Measurements from ENCODE around the gene IER3. TPM values are rescaled to one million over a fixed set of nuclear protein-coding genes. Genes with fewer than 3 reads are reported as not detected.
A peak's percentile ranks its signal among the peaks of the same experiment; 100 is the strongest.

IER3 gene
- total and polyA plus RNA-seq, 9 of the 15 experiments (the other 6 are each of a cell fraction or from before 2014, with no cell fraction given): 1.5 to 30.0 (median 11.5) TPM

DNA sequence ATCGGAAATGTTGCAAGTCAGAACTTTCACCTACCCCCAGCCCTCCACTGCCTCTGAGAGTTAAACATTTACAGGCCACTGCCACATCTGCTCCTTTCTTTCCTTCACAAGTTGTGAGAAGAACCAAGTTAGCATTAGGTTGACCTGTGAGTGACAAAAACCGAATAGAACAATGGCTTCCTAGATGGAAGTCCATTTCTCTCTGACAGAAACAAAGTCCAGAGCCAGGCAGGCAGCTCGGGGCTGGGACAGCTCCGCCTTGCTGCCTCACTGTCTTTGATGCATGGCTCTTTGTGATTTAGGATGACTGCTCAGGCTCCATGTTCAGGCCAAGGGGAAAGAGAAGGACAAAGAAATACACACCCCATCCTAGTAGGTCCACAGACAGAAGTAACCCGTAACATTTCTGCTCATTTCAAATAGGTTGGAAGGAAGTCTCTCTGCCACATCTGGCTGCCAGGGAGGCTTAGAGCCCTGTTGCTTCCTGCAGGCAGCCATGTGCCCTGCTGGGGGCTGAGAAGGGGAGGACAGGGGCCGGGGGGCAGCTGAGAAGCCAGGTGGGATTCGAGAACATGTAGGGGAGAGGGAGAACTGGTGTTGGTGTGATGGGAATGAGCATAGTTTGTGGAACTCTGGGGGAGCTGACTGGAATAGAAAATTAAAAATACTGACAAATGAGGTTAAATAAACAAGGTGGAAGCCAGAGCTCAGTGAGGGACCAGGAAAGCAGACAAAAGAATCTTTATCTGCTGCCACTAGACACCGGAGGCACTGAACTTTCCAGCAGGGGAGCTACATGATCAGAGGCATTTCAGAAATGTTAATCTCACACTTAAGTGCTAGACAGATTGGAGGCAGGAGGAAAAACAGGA, 19.5 kb upstream of the IER3 start (continued):
- TF ChIP-seq ZNF644 (tag; IDR thresholded peaks at IDR 0.05; ENCODE audit: low read depth): no peak
- TF ChIP-seq NELFE (IDR thresholded peaks at IDR 0.05; ENCODE audit: insufficient read depth, insufficient read length): no peak
- TF ChIP-seq RCOR1 (IDR thresholded peaks at IDR 0.05; ENCODE audit: borderline replicate concordance in 1 of 2, low read depth in 2 of 2, low read length in 2 of 2): peak in 1 of 2 experiments; percentile 85; a peak in 1 of 4 replicates
- TF ChIP-seq CBX1 (IDR thresholded peaks at IDR 0.05; ENCODE audit: low read depth): no peak

DNA sequence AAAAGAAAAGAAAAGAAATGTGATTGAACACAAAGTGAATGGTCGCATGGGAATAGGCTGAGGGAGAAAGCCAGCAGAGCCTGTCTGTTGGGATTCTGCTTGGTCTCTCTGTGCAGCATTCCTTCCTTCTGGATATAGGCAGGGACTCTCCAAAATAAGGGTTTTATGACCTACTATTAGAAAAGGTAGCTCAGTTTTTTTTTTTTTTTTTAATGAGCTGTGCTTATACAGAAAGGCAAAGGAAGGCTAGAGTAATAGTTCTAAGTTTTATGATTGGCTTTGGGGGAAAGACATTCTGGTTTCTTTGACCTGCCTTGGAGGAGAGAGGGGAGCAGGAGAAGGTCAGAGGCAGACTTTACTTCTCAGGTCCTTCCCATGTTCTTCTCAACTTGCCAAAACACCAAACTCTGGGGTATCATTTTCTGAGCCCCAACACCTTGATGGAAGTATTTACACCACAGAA, 18.8 kb upstream of the IER3 start:
- FAIRE-seq: no peak
- Histone ChIP-seq H3K9me1 (ENCODE audit: control insufficient read depth, insufficient read depth, low read length) (no peaks in the 10 kb centered on the region), H3K4me2 (ENCODE audit: insufficient read depth, low read length) (no peak overlapping the region), H3K36me3 (ENCODE audit: control insufficient read depth, insufficient read depth, low read length) (no peaks in the 10 kb centered on the region), H3K4me1 (replicated peaks in 1 of 2; ENCODE audit: control insufficient read depth in 2 of 2, insufficient read depth in 2 of 2, low read length in 2 of 2) (peaks cover 24 to 36% of the 10 kb centered on the region in 2 experiments), H3K9ac (ENCODE audit: insufficient read depth in 1 of 2, low read depth in 2 of 2, low read length in 2 of 2) (no peak overlapping the region), H3K27me3 (ENCODE audit: control insufficient read depth in 2 of 2, insufficient read depth in 2 of 2, low read length in 2 of 2) (no peaks in the 10 kb centered on the region; a peak in 1 of 5 replicates), H2AFZ (ENCODE audit: low read depth, low read length) (peak overlapping the region; percentile 72), H3K9me3 (replicated peaks; ENCODE audit: control insufficient read depth, insufficient read depth, low read depth, low read length) (no peaks in the 10 kb centered on the region), H3K4me3 (no peak overlapping the region), H3K79me2 (ENCODE audit: control insufficient read depth, insufficient read depth, low read length) (no peaks in the 10 kb centered on the region), H3K27ac (ENCODE audit: extremely low read depth, low read depth, low read length) (no peak overlapping the region), H4K20me1 (replicated peaks; ENCODE audit: control insufficient read depth, insufficient read depth, low read length) (no peaks in the 10 kb centered on the region)
- intact Hi-C loops (cut with micrococcal nuclease) (no loop called here), in situ Hi-C loops (cut with MboI) (no loop called here)
- BruUV-seq (replicated peaks): no TSS peak
- WGBS (ENCODE audit: insufficient coverage, low coverage, missing lambda C conversion rate): 63% methylated on average over 1 of the region's 1 CpG
- no peak for ATAC-seq
- POLR2A ChIA-PET: interaction anchor here (0.6 to 0.9 kb wide), 3 partner anchors 58 to 150 kb away, joined by 3 to 4 read pairs (median 3); no protein-coding TSS in a partner anchor
- DNase-seq (ENCODE audit: extremely low read depth in 1 of 4, low spot score in 3 of 4): no peak
- CTCF ChIA-PET (ENCODE audit: low intra/inter-chr PET ratio): no interaction called here
- TF ChIP-seq CBX8 (IDR thresholded peaks at IDR 0.05; ENCODE audit: borderline replicate concordance, extremely low read depth, low read depth, low read length, poor library complexity, severe bottlenecking): no peak
- no peak for TF ChIP-seq GATAD2A (IDR thresholded peaks at IDR 0.05)
- TF ChIP-seq ZNF668 (CRISPR knock-in tag; IDR thresholded peaks at IDR 0.05): no peak
- TF ChIP-seq TSC22D4 (tag; IDR thresholded peaks at IDR 0.05): no peak
- no peak for TF ChIP-seq MEF2D (tag; conservative IDR thresholded peaks at IDR 0.05; ENCODE audit: low read depth)
- no peak for TF ChIP-seq SMAD3 (CRISPR knock-in tag; conservative IDR thresholded peaks at IDR 0.05)
- TF ChIP-seq KAT7 (CRISPR knock-in tag; IDR thresholded peaks at IDR 0.05; ENCODE audit: borderline replicate concordance): no peak
- no peak for TF ChIP-seq OTX1 (CRISPR knock-in tag; IDR thresholded peaks at IDR 0.05)
- no peak for TF ChIP-seq NBN (IDR thresholded peaks at IDR 0.05; ENCODE audit: low read depth)
- TF ChIP-seq KDM5B (IDR thresholded peaks at IDR 0.05; ENCODE audit: insufficient replicate concordance, low read depth, low read length): no peak
- TF ChIP-seq ZBED1 (IDR thresholded peaks at IDR 0.05): no peak
- TF ChIP-seq ZC3H8 (IDR thresholded peaks at IDR 0.05): no peak
- no peak for TF ChIP-seq ZNF232 (CRISPR knock-in tag; IDR thresholded peaks at IDR 0.05)
- TF ChIP-seq, protein P1, sequence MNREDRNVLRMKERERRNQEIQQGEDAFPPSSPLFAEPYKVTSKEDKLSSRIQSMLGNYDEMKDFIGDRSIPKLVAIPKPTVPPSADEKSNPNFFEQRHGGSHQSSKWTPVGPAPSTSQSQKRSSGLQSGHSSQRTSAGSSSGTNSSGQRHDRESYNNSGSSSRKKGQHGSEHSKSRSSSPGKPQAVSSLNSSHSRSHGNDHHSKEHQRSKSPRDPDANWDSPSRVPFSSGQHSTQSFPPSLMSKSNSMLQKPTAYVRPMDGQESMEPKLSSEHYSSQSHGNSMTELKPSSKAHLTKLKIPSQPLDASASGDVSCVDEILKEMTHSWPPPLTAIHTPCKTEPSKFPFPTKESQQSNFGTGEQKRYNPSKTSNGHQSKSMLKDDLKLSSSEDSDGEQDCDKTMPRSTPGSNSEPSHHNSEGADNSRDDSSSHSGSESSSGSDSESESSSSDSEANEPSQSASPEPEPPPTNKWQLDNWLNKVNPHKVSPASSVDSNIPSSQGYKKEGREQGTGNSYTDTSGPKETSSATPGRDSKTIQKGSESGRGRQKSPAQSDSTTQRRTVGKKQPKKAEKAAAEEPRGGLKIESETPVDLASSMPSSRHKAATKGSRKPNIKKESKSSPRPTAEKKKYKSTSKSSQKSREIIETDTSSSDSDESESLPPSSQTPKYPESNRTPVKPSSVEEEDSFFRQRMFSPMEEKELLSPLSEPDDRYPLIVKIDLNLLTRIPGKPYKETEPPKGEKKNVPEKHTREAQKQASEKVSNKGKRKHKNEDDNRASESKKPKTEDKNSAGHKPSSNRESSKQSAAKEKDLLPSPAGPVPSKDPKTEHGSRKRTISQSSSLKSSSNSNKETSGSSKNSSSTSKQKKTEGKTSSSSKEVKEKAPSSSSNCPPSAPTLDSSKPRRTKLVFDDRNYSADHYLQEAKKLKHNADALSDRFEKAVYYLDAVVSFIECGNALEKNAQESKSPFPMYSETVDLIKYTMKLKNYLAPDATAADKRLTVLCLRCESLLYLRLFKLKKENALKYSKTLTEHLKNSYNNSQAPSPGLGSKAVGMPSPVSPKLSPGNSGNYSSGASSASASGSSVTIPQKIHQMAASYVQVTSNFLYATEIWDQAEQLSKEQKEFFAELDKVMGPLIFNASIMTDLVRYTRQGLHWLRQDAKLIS (CRISPR knock-in tag; IDR thresholded peaks at IDR 0.05): no peak
- TF ChIP-seq SRSF1 (IDR thresholded peaks at IDR 0.05; ENCODE audit: low read depth, low read length): no peak
